Breast epithelium (tissue), 3 donors: ENCODE results near the gene MAP4K2.

Experiments
- CTCF ChIP-seq, 3 donors: fragments of 450-650 bp; IDR thresholded peaks; one replicate each; pipeline ENCODE4 v1.5.1; 2016 to 2017; ENCODE audit warnings: antibody characterized with exemption in 3 of 3, mild to moderate bottlenecking in 3 of 3, moderate library complexity in 3 of 3
- POLR2A ChIP-seq: fragments of 450-650 bp; IDR thresholded peaks from one replicate; pipeline ENCODE4 v1.6.1; 2016; ENCODE audit warnings: antibody characterized with exemption, mild to moderate bottlenecking, moderate library complexity

GRCh38 chr11:64760759-64761420, 42.1 kb downstream of the MAP4K2 start:
- TF ChIP-seq CTCF (IDR thresholded peaks at IDR 0.05): no peak
- no peak for TF ChIP-seq POLR2A
